ENCODE data around the gene KCNQ2.

DNA sequence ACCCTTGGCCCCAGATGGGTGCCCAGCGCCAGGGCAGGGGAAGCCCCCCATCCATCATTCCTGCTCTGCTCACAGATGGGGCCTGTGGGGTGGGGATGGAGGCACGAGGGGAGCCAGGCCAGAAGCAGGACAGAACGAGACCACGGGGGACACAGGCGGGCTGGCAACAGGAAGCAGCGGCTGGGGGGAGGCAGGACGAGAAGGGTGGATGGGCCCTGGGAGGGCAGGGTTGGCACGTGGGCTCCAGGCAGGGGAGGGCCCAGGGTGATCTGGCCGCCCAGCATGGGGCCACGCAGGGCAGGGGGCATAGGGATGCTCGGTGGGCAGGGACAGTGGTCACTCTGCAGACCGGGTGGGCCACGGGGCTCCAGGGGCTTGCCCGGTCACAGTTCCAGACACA, 41.6 kb downstream of the KCNQ2 start:
- TF ChIP-seq CTCF (IDR thresholded peaks at IDR 0.05; ENCODE audit: insufficient read depth, low read depth, low read length): no peak
- TF ChIP-seq EZH2 (IDR thresholded peaks at IDR 0.05; ENCODE audit: insufficient read depth, low read length): no peak
